ENCODE results near the gene MYO1D. TPM values are rescaled to one million over a fixed set of nuclear protein-coding genes. Genes with fewer than 3 reads are reported as not detected.

The MYO1D gene
- total RNA-seq, 1 experiment from 2014 or later = 5.6 TPM

GRCh38 chr17:32755045-32755805 lies 121.7 kb downstream of the MYO1D start:
- Histone ChIP-seq H3K79me2 (ENCODE audit: low read length) (no peaks in the 10 kb centered on the region), H3K4me1 (ENCODE audit: low read length) (no peaks in the 10 kb centered on the region), H2AFZ (ENCODE audit: low read length) (no peak overlapping the region), H3K9ac (ENCODE audit: low read length) (no peak overlapping the region), H3K4me3 (ENCODE audit: low read length) (no peak overlapping the region), H3K9me3 (ENCODE audit: low read length) (no peaks in the 10 kb centered on the region), H3K27ac (ENCODE audit: low read length) (no peak overlapping the region), H3K9me2 (replicated peaks; ENCODE audit: insufficient read depth, low read length) (no peaks in the 10 kb centered on the region), H3K27me3 (ENCODE audit: low read length) (no peaks in the 10 kb centered on the region), H3K36me3 (ENCODE audit: insufficient read depth, low read length) (no peaks in the 10 kb centered on the region), H4K20me1 (ENCODE audit: insufficient read depth, low read depth, low read length) (no peaks in the 10 kb centered on the region), H3K4me2 (ENCODE audit: low read depth, low read length, poor library complexity, severe bottlenecking) (no peak overlapping the region)
- peak; percentile 81 for DNase-seq

- Histone ChIP-seq H3K79me2 (ENCODE audit: low read length) (no peaks in the 10 kb centered on the region), H3K9me2 (replicated peaks; ENCODE audit: insufficient read depth, low read length) (no peaks in the 10 kb centered on the region), H2AFZ (ENCODE audit: low read length) (no peak overlapping the region), H3K27ac (ENCODE audit: low read length) (no peak overlapping the region), H3K36me3 (ENCODE audit: insufficient read depth, low read length) (no peaks in the 10 kb centered on the region), H3K9me3 (ENCODE audit: low read length) (no peaks in the 10 kb centered on the region), H3K4me3 (ENCODE audit: low read length) (no peak overlapping the region), H4K20me1 (ENCODE audit: insufficient read depth, low read depth, low read length) (no peaks in the 10 kb centered on the region), H3K27me3 (ENCODE audit: low read length) (no peaks in the 10 kb centered on the region), H3K4me1 (ENCODE audit: low read length) (no peaks in the 10 kb centered on the region), H3K9ac (ENCODE audit: low read length) (no peak overlapping the region), H3K4me2 (ENCODE audit: low read depth, low read length, poor library complexity, severe bottlenecking) (no peak overlapping the region)
- no peak for DNase-seq
Observed at GRCh38 chr17:32752934-32753333, 124.0 kb downstream of the MYO1D start.

- Histone ChIP-seq H3K79me2 (ENCODE audit: low read length) (no peaks in the 10 kb centered on the region), H3K9ac (ENCODE audit: low read length) (no peak overlapping the region), H2AFZ (ENCODE audit: low read length) (no peak overlapping the region), H4K20me1 (ENCODE audit: insufficient read depth, low read depth, low read length) (no peaks in the 10 kb centered on the region), H3K4me2 (ENCODE audit: low read depth, low read length, poor library complexity, severe bottlenecking) (no peak overlapping the region), H3K9me3 (ENCODE audit: low read length) (no peaks in the 10 kb centered on the region), H3K27ac (ENCODE audit: low read length) (no peak overlapping the region), H3K4me3 (ENCODE audit: low read length) (no peak overlapping the region), H3K27me3 (ENCODE audit: low read length) (no peaks in the 10 kb centered on the region), H3K4me1 (ENCODE audit: low read length) (peaks cover 4% of the 10 kb centered on the region), H3K36me3 (ENCODE audit: insufficient read depth, low read length) (no peaks in the 10 kb centered on the region), H3K9me2 (replicated peaks; ENCODE audit: insufficient read depth, low read length) (no peaks in the 10 kb centered on the region)
- no peak for DNase-seq
Observed at GRCh38 chr17:32747856-32748255, 129.1 kb downstream of the MYO1D start.

- H3K4me3 ChIP-seq (ENCODE audit: low read length) = no peak overlapping the region
- no peak overlapping the region for H3K4me2 ChIP-seq (ENCODE audit: low read depth, low read length, poor library complexity, severe bottlenecking)
- H3K27ac ChIP-seq (ENCODE audit: low read length) = no peak overlapping the region
- H2AFZ ChIP-seq (ENCODE audit: low read length) = no peak overlapping the region
- no peaks in the 10 kb centered on the region for H4K20me1 ChIP-seq (ENCODE audit: insufficient read depth, low read depth, low read length)
- no peaks in the 10 kb centered on the region for H3K36me3 ChIP-seq (ENCODE audit: insufficient read depth, low read length)
- no peaks in the 10 kb centered on the region for H3K9me2 ChIP-seq (replicated peaks; ENCODE audit: insufficient read depth, low read length)
- no peaks in the 10 kb centered on the region for H3K79me2 ChIP-seq (ENCODE audit: low read length)
- no peaks in the 10 kb centered on the region for H3K27me3 ChIP-seq (ENCODE audit: low read length)
- peaks cover 4% of the 10 kb centered on the region for H3K4me1 ChIP-seq (ENCODE audit: low read length)
- no peak overlapping the region for H3K9ac ChIP-seq (ENCODE audit: low read length)
- no peaks in the 10 kb centered on the region for H3K9me3 ChIP-seq (ENCODE audit: low read length)
- DNase-seq = no peak
Observed at GRCh38 chr17:32746698-32747097, 130.2 kb downstream of the MYO1D start.

GRCh38 chr17:32746280-32746679 lies 130.6 kb downstream of the MYO1D start:
- no peak overlapping the region for H3K27ac ChIP-seq (ENCODE audit: low read length)

GRCh38 chr17:32742681-32743538 lies 134.0 kb downstream of the MYO1D start:
- Histone ChIP-seq H3K27me3 (ENCODE audit: low read length) (no peaks in the 10 kb centered on the region), H3K4me1 (ENCODE audit: low read length) (peaks cover 4% of the 10 kb centered on the region), H3K9me3 (ENCODE audit: low read length) (no peaks in the 10 kb centered on the region), H3K9ac (ENCODE audit: low read length) (no peak overlapping the region), H3K9me2 (replicated peaks; ENCODE audit: insufficient read depth, low read length) (no peaks in the 10 kb centered on the region), H3K79me2 (ENCODE audit: low read length) (no peaks in the 10 kb centered on the region), H4K20me1 (ENCODE audit: insufficient read depth, low read depth, low read length) (no peaks in the 10 kb centered on the region), H3K36me3 (ENCODE audit: insufficient read depth, low read length) (no peaks in the 10 kb centered on the region), H3K4me3 (ENCODE audit: low read length) (no peak overlapping the region), H2AFZ (ENCODE audit: low read length) (no peak overlapping the region), H3K27ac (ENCODE audit: low read length) (no peak overlapping the region), H3K4me2 (ENCODE audit: low read depth, low read length, poor library complexity, severe bottlenecking) (no peak overlapping the region)
- no peak for DNase-seq

More at GRCh38 chr17:32746280-32746679, 130.6 kb downstream of the MYO1D start:
- Histone ChIP-seq H3K4me3 (ENCODE audit: low read length) (no peak overlapping the region), H3K9me3 (ENCODE audit: low read length) (no peaks in the 10 kb centered on the region), H3K79me2 (ENCODE audit: low read length) (no peaks in the 10 kb centered on the region), H3K9ac (ENCODE audit: low read length) (no peak overlapping the region), H3K27me3 (ENCODE audit: low read length) (no peaks in the 10 kb centered on the region), H3K4me1 (ENCODE audit: low read length) (peaks cover 4% of the 10 kb centered on the region), H3K9me2 (replicated peaks; ENCODE audit: insufficient read depth, low read length) (no peaks in the 10 kb centered on the region), H3K4me2 (ENCODE audit: low read depth, low read length, poor library complexity, severe bottlenecking) (no peak overlapping the region), H3K36me3 (ENCODE audit: insufficient read depth, low read length) (no peaks in the 10 kb centered on the region), H2AFZ (ENCODE audit: low read length) (no peak overlapping the region), H4K20me1 (ENCODE audit: insufficient read depth, low read depth, low read length) (no peaks in the 10 kb centered on the region)
- DNase-seq = no peak

GRCh38 chr17:32741381-32741780 lies 135.5 kb downstream of the MYO1D start:
- no peaks in the 10 kb centered on the region for H3K27me3 ChIP-seq (ENCODE audit: low read length)
- no peaks in the 10 kb centered on the region for H3K9me3 ChIP-seq (ENCODE audit: low read length)
- H4K20me1 ChIP-seq (ENCODE audit: insufficient read depth, low read depth, low read length) = no peaks in the 10 kb centered on the region
- no peak overlapping the region for H3K4me3 ChIP-seq (ENCODE audit: low read length)
- DNase-seq = no peak
- no peak overlapping the region for H3K4me2 ChIP-seq (ENCODE audit: low read depth, low read length, poor library complexity, severe bottlenecking)
- no peaks in the 10 kb centered on the region for H3K9me2 ChIP-seq (replicated peaks; ENCODE audit: insufficient read depth, low read length)
- H3K79me2 ChIP-seq (ENCODE audit: low read length) = no peaks in the 10 kb centered on the region
- H3K27ac ChIP-seq (ENCODE audit: low read length) = no peak overlapping the region
- H2AFZ ChIP-seq (ENCODE audit: low read length) = no peak overlapping the region
- H3K4me1 ChIP-seq (ENCODE audit: low read length) = peaks cover 4% of the 10 kb centered on the region
- no peaks in the 10 kb centered on the region for H3K36me3 ChIP-seq (ENCODE audit: insufficient read depth, low read length)
- H3K9ac ChIP-seq (ENCODE audit: low read length) = no peak overlapping the region

GRCh38 chr17:32739722-32740121 lies 137.2 kb downstream of the MYO1D start:
- no peak overlapping the region for H3K27ac ChIP-seq (ENCODE audit: low read length)
- no peaks in the 10 kb centered on the region for H3K36me3 ChIP-seq (ENCODE audit: insufficient read depth, low read length)
- H3K27me3 ChIP-seq (ENCODE audit: low read length) = no peaks in the 10 kb centered on the region
- H3K4me2 ChIP-seq (ENCODE audit: low read depth, low read length, poor library complexity, severe bottlenecking) = no peak overlapping the region
- H4K20me1 ChIP-seq (ENCODE audit: insufficient read depth, low read depth, low read length) = no peaks in the 10 kb centered on the region
- H3K9me3 ChIP-seq (ENCODE audit: low read length) = no peaks in the 10 kb centered on the region
- H3K9me2 ChIP-seq (replicated peaks; ENCODE audit: insufficient read depth, low read length) = no peaks in the 10 kb centered on the region
- peaks cover 2% of the 10 kb centered on the region for H3K4me1 ChIP-seq (ENCODE audit: low read length)
- H3K9ac ChIP-seq (ENCODE audit: low read length) = no peak overlapping the region
- H3K79me2 ChIP-seq (ENCODE audit: low read length) = no peaks in the 10 kb centered on the region
- DNase-seq = no peak
- H2AFZ ChIP-seq (ENCODE audit: low read length) = no peak overlapping the region
- H3K4me3 ChIP-seq (ENCODE audit: low read length) = no peak overlapping the region

All from Karpas-422 (cell line).